Activated effector memory CD4-positive, alpha-beta T cell treated with anti-CD3 and anti-CD28 coated beads, Interleukin-2, amount 50 U/mL, for 16 hours (primary cell): Measurements from ENCODE around the gene THSD7B.
"Not testable (repeated sequence)": the region's sequence is repeated elsewhere in the genome, so short reads cannot be mapped to it uniquely, and the experiment has no call there.

Source experiments
- DNase-seq: peaks from one replicate; pipeline ENCODE4 v3.0.0-alpha.2; 2020

THSD7B gene

DNA sequence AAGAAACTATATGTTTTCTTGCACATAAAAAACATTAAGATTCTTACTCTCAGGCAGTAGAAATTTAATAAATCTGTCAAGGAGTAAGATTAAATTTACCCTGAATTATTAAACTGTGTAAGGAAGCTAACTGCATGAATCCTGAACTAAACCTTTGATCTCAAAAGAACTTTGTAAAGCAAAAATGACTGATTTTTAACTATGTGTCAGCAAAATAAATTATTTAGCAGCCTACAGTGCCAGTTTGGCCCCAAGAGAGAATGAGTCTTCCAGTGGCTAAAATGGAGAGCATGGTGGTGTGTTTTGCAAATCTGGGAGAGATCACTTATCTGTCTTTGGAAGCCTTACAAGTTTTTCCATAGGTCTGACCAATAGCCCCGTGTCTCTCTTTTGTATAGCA is 190.7 kb downstream of the THSD7B start:
- no peak for DNase-seq

DNA sequence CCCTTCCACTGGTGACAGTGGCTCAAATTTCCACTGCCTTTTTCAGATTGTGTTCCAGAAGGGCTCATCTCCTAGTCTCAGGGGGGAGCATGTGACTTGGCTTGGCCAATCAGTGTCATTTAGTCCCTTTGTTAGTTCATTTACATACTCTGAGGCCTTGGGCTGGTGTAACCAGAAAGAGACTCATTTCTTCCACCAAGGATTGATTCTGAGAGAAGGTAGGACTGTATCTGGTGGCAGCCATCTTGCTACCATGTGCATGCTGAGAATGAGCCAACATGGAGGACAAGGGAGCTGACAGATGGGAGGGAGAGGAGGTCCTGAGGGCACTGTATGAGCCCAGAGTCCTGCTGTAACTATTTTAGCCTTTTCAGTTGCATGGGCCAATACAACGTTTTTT is 191.7 kb downstream of the THSD7B start:
- DNase-seq: no peak

DNA sequence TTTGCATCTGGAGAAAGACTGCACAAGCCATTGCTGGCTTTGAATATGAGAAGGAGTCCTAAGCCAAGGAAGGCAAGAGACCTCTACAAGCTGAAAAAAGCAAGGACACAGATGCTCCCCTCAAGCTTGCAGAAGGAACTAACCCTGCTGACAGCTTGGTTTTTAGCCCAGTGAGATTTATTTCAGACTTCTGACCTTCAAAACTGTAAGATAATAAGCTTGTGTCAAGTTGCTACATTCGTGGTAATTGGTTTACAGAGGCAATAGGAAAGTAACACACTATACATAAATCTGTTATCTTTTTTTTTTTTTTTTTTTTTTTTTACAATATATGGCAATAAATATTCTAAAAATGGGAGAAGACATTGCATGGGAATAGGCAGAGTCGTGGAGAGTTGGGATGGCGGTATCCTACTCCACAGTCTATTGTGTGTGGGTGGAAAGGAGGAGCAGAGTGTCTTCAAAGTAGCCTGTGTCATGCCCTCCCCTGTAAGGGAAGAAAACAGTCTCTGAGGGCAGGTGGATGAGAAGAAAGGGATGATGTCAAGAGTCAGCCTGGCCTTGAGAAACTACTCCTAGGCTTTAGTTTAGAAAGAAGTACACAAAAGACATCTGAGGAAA is 196.9 kb downstream of the THSD7B start:
- DNase-seq: no peak

DNA sequence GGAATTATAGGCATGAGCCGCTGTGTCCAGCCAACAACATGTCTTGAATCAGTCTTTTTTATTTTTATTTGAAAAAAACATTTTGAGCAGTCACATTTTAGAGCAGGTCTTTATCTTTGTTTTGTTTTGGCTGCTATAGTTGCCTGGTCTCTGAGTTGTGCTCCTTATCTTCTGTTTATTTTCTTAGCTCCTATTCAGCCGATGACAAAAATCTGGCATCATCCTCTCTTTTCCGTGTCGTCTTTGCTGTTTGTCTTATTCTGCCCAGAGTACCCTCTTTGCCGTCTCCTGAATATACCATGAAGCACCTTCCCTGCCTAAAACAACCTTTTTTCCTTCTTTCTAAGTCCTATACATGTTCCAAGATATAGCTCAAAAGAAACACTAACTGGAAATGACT is 201.1 kb downstream of the THSD7B start:
- DNase-seq: no peak

DNA sequence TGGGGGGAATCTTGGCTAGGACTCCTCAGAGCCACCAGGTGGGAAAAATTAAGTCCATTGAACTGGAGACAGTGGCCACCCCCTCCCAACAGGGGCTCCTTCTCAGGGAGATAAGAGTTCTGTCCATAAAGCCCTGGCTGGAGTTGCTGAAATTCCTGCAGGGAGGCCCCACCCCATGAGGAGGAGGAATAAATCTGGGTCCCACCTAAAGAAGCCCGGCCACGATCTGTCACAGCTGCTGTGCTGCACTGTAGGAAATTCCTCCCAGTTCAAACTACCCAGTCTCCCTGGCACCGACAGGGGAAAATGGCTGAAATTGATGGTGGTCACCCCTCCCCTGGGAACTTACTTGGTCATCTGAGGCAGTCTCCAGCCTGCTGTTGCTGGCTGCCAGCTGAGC is 215.0 kb downstream of the THSD7B start:
- DNase-seq: no peak

DNA sequence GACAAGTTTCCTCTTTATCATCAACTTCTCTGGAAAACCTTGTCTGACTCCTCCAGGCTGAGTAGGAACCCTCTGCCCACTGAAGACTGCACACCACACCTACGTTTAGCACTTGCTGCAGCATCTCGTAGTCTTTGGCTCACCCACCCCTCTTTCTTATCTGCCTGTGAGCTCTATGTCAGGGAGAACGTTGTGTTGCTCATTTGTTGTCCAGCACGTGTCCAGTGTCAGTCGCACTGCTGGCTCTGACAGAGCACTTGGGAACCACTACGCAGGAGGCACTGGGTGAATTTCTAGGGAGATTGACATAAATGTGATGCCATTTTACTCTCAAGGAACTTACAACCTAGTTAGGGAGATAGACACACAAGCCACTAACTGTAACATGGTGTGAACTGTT is 216.3 kb downstream of the THSD7B start:
- not testable (repeated sequence) for DNase-seq

DNA sequence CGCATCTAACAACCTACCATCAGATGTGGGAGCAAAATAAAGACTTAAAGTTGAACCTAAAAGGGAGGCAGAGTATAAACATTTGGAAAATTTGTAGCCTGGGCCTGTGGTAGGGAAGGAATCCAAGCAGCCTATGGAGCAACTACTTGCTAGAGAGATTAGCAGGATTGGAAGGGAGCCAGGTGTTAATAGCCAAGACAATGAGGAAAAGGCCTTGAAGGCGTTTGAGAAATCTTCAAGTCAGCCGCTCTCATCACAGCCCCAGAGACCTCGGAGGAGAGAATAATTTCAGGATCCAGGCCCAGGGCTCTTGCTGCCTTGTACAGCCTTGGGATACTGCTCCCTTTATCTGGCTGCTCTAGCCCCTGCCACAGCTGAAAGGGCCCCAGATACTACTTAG is 219.7 kb downstream of the THSD7B start:
- no peak for DNase-seq

DNA sequence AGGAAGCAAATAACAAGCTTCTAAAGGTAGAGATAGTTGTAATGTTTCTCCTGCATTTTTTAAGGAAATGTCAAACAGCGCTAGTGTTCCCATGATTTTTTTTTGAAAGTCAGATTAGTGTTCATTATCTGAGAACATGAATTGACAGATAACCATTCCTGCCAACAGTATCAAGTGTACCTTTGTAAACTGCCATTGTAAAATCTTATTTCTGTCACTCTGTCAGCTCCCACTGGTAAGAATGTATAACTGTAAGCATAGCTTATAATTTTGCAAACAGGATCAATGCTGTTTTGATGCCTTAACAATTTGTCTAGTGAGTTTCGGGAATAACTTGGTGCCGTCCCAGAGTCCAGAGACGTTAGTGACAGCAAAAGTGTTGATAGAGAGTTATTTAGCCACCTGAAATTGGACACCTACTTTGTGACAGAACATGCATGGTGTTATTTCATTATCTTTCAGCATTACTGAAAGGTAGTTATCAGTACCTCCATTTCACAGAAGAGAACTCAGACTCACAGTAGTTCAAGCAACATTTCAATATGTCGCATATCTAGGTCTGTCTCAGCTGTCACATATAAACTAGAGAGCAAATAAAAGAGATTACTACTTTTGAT is 221.4 kb downstream of the THSD7B start:
- DNase-seq: no peak

DNA sequence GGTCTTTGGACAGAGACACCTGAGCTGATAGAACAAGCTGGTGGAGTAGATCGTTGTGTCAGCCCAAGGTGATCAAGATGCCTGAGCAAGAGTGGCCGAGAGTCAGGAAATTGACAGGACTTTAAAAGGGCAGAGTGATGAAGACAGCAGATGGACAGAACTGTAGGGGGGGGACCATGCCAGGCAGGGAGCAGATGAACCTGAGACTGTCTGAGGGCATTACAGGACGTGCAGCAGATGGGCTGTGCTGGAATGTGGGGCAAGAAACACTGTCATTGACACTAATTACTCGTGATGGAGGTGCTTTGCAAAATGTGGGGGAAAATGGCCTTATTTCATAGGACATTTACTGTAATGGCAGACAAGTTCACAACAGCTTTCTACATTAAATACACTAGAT is 225.0 kb downstream of the THSD7B start:
- no peak for DNase-seq

DNA sequence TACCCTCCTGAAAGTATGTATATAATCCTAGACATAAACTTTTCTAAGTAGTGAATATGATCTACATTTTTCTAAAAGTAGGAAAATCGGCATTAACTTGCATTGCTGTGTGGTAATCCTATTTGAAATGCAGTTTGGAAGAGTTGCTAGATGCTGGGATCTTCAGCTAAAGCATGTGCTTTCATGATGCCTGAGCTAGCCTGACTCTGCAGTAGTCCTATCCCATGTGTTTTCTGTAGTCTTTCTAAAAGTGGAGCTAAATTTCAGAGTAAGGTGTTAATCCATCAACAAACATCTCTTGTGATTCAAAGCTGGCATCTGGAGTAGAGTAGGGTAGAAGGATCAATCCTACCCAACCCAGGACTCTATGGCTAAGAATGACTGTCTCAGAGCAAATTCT is 229.4 kb downstream of the THSD7B start:
- DNase-seq: no peak

DNA sequence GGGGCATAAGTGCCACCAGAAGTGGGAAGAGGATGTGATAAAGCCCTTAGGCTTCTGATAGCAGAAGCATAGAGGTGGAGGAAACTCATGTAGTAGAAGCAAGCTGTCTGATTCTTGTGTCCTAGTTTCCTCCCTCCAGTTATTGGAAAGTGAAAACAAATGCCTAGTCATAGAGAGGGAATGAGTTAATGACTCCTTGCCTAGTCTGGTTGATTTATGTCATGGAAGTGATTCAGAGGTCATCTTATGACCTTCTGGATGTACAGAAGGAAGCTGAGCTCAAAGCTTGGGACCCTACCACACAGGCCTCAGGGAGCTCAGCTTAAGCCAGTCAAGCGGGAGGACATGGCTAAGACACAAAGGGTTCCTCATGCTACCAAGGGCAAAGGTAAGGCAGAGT is 232.2 kb downstream of the THSD7B start:
- DNase-seq: no peak

DNA sequence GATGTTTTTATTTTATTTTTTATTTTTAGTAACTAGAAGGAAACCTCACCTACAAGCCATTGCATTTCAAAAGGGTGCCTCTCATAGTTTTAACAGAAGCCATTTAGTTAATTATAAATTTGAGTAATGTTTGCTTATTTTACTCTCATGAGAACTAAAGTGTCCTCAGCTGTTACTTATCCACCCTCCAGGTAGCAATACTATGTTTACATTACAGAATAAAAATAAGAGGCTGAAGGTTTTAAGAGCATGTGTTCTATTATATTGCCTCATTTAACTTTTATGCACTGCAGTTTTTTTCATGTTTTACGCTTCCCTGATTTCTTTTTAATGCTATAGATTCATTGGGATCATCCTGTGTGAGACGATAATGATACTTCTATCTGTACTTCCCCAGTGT is 235.5 kb downstream of the THSD7B start:
- DNase-seq: no peak

DNA sequence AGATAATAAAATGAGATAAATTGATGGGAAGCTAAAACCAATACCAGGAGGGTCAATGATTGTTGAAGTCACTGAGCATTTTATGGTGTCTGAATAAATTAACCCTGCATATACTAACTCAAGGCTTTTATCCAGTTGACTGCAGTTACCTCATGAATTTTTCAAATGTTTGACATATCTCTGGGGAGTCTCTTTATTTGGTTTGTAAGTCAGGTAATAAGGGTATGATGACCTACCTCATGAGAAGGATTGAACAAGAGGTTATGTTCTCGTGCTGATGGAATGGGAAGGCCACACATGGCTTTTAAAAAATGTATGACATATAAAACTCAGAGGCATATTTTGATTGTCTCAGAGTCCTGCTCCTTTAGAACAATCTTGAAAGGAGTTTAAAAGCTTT is 237.6 kb downstream of the THSD7B start:
- no peak for DNase-seq

DNA sequence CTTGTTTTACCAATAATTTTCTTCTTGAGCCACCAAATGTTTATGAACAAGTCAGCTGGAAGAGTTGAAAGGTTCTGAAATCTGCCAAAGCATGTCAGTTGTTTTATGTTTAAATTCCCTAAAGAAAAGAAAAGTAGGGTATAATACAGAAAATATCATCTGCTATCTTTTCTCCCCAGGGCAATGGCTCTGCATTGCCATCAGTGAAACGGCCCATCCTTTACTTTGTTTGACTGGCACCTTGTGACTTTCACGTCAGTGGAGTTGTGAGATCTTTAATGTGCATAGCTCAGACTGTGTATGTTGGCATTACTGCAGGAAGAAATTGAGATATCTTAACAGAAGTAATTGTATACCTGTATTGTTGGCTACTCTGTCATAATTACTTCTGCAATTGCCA is 239.9 kb downstream of the THSD7B start:
- no peak for DNase-seq

DNA sequence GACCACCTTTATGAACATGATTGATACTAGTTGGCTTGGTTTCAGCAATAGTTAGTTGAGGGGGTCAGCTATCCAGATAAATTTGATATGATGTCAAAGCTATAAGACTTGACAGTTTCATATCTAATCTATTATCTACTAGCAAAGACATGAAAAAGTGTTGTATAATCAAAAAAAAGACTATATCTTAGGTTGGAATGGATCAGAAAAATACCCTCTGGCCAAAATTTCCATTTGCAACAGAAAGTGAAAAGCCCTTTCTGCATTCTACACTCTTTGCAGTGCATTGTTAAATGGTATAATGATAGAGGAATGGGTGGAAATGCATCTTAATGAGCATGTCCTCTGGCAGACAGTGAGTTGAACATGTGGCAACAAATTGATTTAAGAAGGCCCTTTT is 242.6 kb downstream of the THSD7B start:
- DNase-seq: no peak

DNA sequence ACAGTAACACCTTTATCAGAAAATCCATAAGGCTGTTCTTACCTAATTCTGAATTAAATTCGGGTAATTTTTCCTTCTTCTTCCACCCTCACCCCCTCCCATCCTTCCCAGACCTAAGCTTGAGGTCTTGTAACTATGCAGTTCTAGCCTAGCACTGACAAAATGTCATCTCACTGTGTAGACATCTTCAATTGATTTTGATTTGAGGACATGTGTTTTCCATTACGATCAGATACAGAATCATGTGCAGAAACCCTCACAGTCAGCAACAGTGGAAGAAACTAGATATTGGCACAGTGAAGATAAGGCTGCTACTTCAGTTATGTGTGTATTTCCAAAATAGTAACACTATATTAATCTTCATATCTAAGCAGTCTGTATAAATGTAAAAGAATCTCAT is 244.6 kb downstream of the THSD7B start:
- no peak for DNase-seq

DNA sequence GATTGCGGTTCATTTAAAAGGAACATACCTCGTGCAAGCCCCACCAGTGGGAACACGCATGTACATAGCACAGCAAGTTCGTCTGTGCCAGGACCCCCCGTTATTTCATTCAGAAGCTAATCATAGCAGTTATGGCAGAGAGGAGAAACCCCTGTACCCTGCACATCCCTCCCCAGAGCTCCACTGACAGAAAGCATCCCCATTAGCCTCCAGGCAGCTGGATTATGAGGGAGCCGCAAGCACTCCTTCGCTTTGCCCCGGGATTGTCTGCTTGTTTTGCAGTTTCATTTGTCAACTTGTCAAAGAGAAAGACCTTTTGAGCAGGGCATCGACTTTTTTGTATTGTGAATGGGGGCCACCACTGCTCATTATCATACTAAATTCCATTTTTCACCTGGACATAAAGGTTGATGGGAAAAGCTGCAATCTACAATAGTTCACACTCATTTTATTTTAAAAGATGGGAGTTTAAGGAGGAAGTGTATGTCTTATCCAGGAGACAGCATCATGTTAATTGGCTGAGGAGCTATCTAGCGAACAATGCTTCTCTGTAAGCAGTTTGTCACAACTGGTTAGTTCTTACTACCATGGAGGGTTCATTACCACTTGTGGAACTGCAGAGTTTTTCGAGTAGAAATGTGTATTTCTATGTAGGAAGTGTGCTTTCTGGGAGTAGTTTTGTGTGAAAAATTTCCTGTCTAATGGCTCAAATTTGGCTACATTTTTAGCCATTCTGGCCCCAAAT is 255.3 kb downstream of the THSD7B start:
- no peak for DNase-seq

DNA sequence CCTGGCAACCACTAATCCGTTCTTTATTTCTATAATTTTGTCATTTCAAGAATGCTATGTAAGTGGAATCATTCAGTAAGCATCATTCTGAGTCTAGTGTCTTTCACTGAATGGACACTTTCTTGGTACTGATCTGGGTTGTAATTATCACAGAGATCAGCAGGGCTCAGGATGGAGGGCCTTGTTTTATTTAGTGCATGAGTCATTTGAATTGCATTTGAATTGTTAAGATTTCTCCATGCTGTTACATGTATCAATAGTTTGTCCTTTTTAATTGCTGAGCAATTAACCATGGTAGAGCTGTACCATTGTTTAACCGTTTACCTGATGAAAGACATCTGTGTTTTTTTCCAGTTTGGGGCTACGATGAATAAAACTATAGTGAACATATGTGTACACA is 256.4 kb downstream of the THSD7B start:
- DNase-seq: no peak

DNA sequence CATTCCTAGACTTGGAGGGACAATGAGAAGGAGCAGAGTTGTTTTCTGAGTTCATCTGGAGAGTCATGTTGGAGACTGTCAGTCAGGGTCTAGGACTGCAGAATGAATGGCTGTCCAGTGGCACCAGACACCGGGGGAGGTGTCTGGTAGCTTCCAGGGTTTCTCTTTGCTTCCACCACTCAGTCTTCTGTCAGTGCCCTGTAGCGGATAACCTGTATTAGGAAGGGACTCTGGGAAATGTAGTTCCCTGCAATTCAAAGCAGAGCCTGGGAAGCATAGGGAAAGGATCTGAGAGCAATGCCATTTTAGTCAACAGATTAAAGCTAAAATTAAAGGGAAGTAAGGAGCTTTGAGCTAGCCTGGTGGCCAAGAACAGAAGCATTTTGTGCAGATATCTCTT is 257.9 kb downstream of the THSD7B start:
- no peak for DNase-seq

DNA sequence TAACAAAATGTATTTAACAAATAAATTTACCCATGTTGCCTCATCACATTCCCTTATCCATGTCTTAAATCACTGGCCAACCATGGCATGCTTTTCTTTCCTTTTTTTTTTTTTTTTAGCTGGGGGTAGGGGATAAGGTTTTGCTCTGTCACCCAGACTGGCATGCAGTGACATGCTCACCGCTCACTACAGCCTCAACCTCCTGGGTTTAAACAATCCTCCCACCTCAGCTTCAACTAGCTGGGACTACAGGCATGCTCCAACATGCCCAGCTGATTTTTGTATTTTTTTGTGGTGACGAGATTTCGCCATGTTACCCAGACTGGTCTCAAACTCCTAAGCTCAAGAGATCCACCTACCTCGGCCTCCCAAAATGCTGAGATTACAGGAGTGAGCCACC is 266.4 kb downstream of the THSD7B start:
- DNase-seq: no peak

DNA sequence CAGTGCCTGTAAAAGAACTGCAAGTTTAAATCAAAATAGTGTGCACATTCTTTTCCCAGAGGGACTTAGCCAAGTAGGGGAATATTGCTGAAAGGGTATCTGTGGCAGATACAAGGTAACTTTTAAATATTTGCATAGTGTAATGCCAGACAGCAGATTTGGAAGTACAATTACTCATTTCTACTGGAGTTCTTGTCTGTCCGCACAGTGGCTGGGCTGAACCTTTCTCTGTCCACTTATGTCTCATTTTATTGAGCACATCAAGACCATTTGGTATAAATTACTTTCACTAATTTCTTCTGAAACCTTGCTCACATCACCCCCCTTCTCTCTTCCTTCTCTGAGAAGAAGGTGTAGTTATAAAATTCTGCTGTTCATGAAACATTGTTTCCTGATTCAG is 271.3 kb downstream of the THSD7B start:
- no peak for DNase-seq

DNA sequence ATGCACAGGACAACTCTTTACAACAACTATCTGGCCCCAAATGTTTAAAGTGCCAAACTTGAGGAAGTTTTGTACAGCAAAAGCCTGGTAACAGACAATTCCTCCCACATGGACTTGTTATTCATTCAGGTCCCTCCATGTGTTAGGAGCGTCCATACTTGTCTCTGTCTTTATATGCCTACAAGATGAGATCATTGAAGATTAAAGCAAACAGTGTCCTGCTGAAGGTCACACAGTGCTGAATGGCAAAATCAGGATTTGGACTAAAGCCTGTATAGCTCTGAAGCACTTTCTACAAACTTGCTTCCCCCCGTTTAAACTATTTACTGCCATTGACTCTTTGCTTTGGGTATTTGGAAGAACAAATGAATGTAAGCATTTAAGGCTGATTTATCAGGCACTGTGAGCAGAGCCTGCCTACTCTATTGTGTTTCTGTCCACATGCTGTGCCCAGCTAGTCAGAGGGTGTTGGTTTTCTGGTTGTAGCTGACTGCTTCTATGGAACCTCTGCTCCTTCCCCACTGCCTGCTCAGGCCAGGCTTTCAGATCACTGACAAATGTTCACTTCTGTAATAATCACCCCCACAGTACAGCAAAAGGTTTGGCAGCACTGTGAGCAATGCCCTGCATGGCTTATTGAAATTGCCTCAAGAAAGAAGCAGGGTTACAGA is 274.3 kb downstream of the THSD7B start:
- DNase-seq: no peak

DNA sequence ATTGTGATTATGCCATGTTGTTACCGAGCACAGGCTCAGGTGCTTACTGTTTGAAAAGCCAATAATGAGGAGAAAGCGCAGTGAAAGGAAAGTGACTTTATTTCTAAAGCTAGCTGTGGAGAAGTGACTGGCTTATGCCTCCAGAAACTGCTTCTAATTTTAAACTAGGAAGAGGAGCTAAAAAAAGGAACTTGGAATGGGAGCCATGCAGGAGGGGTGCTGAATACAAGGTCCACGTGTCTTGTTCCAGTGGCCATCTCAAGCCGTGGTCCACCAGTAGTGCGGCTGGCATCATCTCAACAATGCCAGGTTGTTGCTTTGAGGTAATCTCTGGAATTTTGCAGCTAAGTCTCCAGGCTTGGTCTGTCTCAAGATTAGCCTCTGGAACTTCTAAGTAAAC is 282.0 kb downstream of the THSD7B start:
- DNase-seq: no peak

DNA sequence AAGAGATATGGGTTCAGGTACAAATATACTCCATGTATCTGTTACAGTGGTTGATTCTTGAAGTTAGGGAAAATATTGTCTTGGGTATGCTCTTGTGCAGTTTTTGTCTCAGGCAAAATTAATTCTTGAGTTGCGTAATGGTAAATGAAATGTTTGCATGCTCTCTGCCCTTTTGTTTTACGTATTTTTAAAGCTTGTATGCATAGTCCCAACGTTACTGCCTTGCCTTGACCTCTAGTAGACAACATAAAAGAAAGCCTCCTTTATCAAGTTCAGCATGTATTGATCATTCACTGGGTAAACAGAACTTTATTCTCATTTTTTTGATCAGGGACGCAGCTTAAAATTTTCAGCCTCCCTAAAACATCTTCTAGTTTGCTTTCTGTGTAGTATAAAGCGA is 283.1 kb downstream of the THSD7B start:
- no peak for DNase-seq
